K562 (cell line): Measurements from ENCODE around the gene ERO1B. TPM values are rescaled to one million over a fixed set of nuclear protein-coding genes. Genes with fewer than 3 reads are reported as not detected.

Source experiments
- ARID1B ChIP-seq: fragments of 450-650 bp; IDR thresholded peaks from 2 replicates; pipeline ENCODE4 v1.6.1; 2016; ENCODE audit warnings: antibody characterized with exemption, mild to moderate bottlenecking, inconsistent platforms
- ARID2 ChIP-seq: fragments of 450-650 bp; IDR thresholded peaks from 2 replicates; pipeline ENCODE4 v1.6.1; 2017; ENCODE audit warnings: antibody characterized with exemption, mild to moderate bottlenecking
- CAMTA2 ChIP-seq: fragments of 250-450 bp; sonication (Bioruptor Pico); conservative IDR thresholded peaks from 2 replicates; pipeline ENCODE4 v1.5.1; 2022
- CBFB ChIP-seq: sonication (generic); formaldehyde crosslinking; IDR thresholded peaks from 2 replicates; pipeline ENCODE4 v1.4.0; 2020; ENCODE audit warnings: mild to moderate bottlenecking, missing genetic modification reagents
- CEBPB ChIP-seq: fragments of 450-650 bp; IDR thresholded peaks from 2 replicates; pipeline ENCODE4 v1.6.1; 2016; ENCODE audit warnings: missing genetic modification characterization, missing compliant biosample characterization
- CEBPG ChIP-seq, 3 experiments: fragments of 200-800 bp in 1 of 3; sonication (Bioruptor generic) in 1 of 3; sonication (generic) in 1 of 3; formaldehyde crosslinking in 1 of 3; IDR thresholded peaks in 2 of 3; conservative IDR thresholded peaks in 1 of 3; 2 replicates each; pipeline versions ENCODE4 v1.6.1 to v1.8.0; 2016 to 2022; ENCODE audit warnings: missing compliant biosample characterization in 2 of 3, missing genetic modification characterization in 2 of 3, mild to moderate bottlenecking in 1 of 3, missing genetic modification reagents in 1 of 3
- DDX20 ChIP-seq: fragments of 450-650 bp; IDR thresholded peaks from 2 replicates; pipeline ENCODE4 v1.6.1; 2016; ENCODE audit warnings: missing genetic modification characterization, low read depth, mild to moderate bottlenecking, missing compliant biosample characterization, moderate library complexity
- FOXP1 ChIP-seq: sonication (generic); formaldehyde crosslinking; IDR thresholded peaks from 2 replicates; pipeline ENCODE4 v1.8.0; 2022; ENCODE audit warnings: mild to moderate bottlenecking, missing genetic modification reagents
- KDM1A ChIP-seq, 2 experiments: fragments of 450-650 bp; IDR thresholded peaks; 2 replicates each; pipeline ENCODE4 v1.6.1; 2016; ENCODE audit warnings: mild to moderate bottlenecking in 2 of 2
- MCM3 ChIP-seq: fragments of 450-650 bp; IDR thresholded peaks from 2 replicates; pipeline ENCODE4 v1.6.1; 2016
- MXD1 ChIP-seq: fragments of 250-450 bp; sonication (Bioruptor Pico); IDR thresholded peaks from 2 replicates; pipeline ENCODE4 v1.8.0; 2021; ENCODE audit warnings: borderline replicate concordance, mild to moderate bottlenecking, moderate library complexity; ENCODE audit not compliant: poor library complexity, severe bottlenecking
- NCOA6 ChIP-seq: fragments of 450-650 bp; IDR thresholded peaks from 2 replicates; pipeline ENCODE4 v1.6.1; 2017; ENCODE audit warnings: mild to moderate bottlenecking
- NR3C1 ChIP-seq: sonication (generic); formaldehyde crosslinking; IDR thresholded peaks from 2 replicates; pipeline ENCODE4 v1.8.1; 2022; ENCODE audit warnings: missing genetic modification reagents
- TAF1 ChIP-seq: IDR thresholded peaks from 2 replicates; pipeline ENCODE4 v1.6.1; 2011; ENCODE audit warnings: mild to moderate bottlenecking, low read length, moderate library complexity; ENCODE audit not compliant: insufficient read depth, control insufficient read depth, severe bottlenecking; ENCODE audit errors: extremely low read depth
- TEAD1 ChIP-seq, 2 experiments: fragments of 450-650 bp in 1 of 2; sonication (generic) in 1 of 2; formaldehyde crosslinking; IDR thresholded peaks; 2 replicates each; pipeline versions ENCODE4 v1.4.0 to v1.8.0; 2020 to 2022; ENCODE audit warnings: mild to moderate bottlenecking in 2 of 2, missing genetic modification reagents in 1 of 2
- THAP7 ChIP-seq: fragments of 250-450 bp; sonication (Bioruptor Pico); IDR thresholded peaks from 2 replicates; pipeline ENCODE4 v1.5.0; 2021
- ZBTB2 ChIP-seq: fragments of 450-650 bp; IDR thresholded peaks from 2 replicates; pipeline ENCODE4 v1.6.1; 2016; ENCODE audit warnings: antibody characterized with exemption
- ZC3H8 ChIP-seq: fragments of 450-650 bp; IDR thresholded peaks from 2 replicates; pipeline ENCODE4 v1.6.1; 2017
- ZFP36 ChIP-seq: fragments of 150-350 bp; IDR thresholded peaks from 2 replicates; pipeline ENCODE4 v1.6.1; 2018; ENCODE audit warnings: low read length, low read depth; ENCODE audit not compliant: partially characterized antibody
- ZNF239 ChIP-seq: fragments of 250-450 bp; sonication (Bioruptor Pico); IDR thresholded peaks from 2 replicates; pipeline ENCODE4 v1.4.0; 2020; ENCODE audit warnings: mild to moderate bottlenecking
- ZNF253 ChIP-seq: fragments of 250-450 bp; sonication (Bioruptor Pico); conservative IDR thresholded peaks from 2 replicates; pipeline ENCODE4 v1.6.1; 2021; ENCODE audit warnings: mild to moderate bottlenecking
- polyA plus RNA-seq, 8 experiments: library from polyadenylated mRNA; depleted of rRNA in 4 of 8; stranded (reverse) in 5 of 8; unstranded in 3 of 8; fragments of >200 nt; fragmentation: Nextera tagmentation in 2 of 8; fragmentation: Illumina TruSeq in 1 of 8; extraction: Ambion mirVana in 2 of 8; extraction: Trizol in 1 of 8; gene quantifications; 2 replicates each; pipeline versions ENCODE4 v1.2.1 to v1.2.3, GENCODE V29; 2011 to 2014; ENCODE audit warnings: inconsistent platforms in 1 of 8, missing spikeins in 1 of 8
- total RNA-seq, 7 experiments: library from RNA; depleted of rRNA in 6 of 7; stranded (reverse); fragments of >200 nt in 6 of 7; fragmentation: Illumina TruSeq in 2 of 7; extraction: Trizol in 2 of 7; gene quantifications; 2 replicates each; pipeline versions ENCODE4 v1.2.1 to v1.2.3, GENCODE V29; 2011 to 2021; ENCODE audit warnings: low replicate concordance in 1 of 7
- TF ChIP-seq, protein P1 (sequence below): fragments of 450-650 bp; IDR thresholded peaks from 2 replicates; pipeline ENCODE4 v1.6.1; 2017; ENCODE audit warnings: antibody characterized with exemption
- TF ChIP-seq, protein P2 (sequence below), 3 experiments: fragments of 200-800 bp in 1 of 3; sonication (Bioruptor generic) in 1 of 3; sonication (generic) in 1 of 3; formaldehyde crosslinking in 1 of 3; IDR thresholded peaks; 2 replicates each; pipeline versions ENCODE4 v1.6.1 to v1.8.0; 2016 to 2022; ENCODE audit warnings: mild to moderate bottlenecking in 2 of 3, missing compliant biosample characterization in 2 of 3, missing genetic modification characterization in 2 of 3, missing genetic modification reagents in 1 of 3

Gene ERO1B
- total and polyA plus RNA-seq, 9 of the 15 experiments (the other 6 are each of a cell fraction or from before 2014, with no cell fraction given), result 0.59 to 6.4 (median 4.2) TPM

GRCh38 chr1:236281654-236282424 is at the start of gene ERO1B (continued):
- TF ChIP-seq TAF1 (peak; percentile 74), NCOA6 (peak; percentile 92), ZNF239 (no peak), ARID1B (no peak), KDM1A (IDR thresholded peaks at IDR 0.05) (no peak), ZNF253 (CRISPR knock-in tag) (no peak), CEBPB (no peak), MCM3 (no peak), MXD1 (CRISPR knock-in tag) (no peak), ZC3H8 (no peak), DDX20 (no peak), ZBTB2 (no peak), CEBPG (CRISPR knock-in tag; IDR thresholded peaks at IDR 0.05) (no peak), CEBPG (tag; conservative IDR thresholded peaks at IDR 0.05 in 1 of 2, IDR thresholded peaks at IDR 0.05 in 1 of 2) (no peak), CBFB (0 out of 2 replicates have a peak, but pooled peaks have one; percentile 36), ARID2 (no peak), ZFP36 (no peak), CAMTA2 (CRISPR knock-in tag) (no peak), THAP7 (no peak), NR3C1 (no peak), TEAD1 (CRISPR knock-in tag; IDR thresholded peaks at IDR 0.05) (peak; percentile 25 to 30; a peak in 2 of 4 replicates), FOXP1 (CRISPR knock-in tag) (no peak)
- TF ChIP-seq, protein P1, sequence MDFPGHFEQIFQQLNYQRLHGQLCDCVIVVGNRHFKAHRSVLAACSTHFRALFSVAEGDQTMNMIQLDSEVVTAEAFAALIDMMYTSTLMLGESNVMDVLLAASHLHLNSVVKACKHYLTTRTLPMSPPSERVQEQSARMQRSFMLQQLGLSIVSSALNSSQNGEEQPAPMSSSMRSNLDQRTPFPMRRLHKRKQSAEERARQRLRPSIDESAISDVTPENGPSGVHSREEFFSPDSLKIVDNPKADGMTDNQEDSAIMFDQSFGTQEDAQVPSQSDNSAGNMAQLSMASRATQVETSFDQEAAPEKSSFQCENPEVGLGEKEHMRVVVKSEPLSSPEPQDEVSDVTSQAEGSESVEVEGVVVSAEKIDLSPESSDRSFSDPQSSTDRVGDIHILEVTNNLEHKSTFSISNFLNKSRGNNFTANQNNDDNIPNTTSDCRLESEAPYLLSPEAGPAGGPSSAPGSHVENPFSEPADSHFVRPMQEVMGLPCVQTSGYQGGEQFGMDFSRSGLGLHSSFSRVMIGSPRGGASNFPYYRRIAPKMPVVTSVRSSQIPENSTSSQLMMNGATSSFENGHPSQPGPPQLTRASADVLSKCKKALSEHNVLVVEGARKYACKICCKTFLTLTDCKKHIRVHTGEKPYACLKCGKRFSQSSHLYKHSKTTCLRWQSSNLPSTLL, result peak; percentile 45; the same call in 1 of the 2 replicates
- TF ChIP-seq, protein P2, sequence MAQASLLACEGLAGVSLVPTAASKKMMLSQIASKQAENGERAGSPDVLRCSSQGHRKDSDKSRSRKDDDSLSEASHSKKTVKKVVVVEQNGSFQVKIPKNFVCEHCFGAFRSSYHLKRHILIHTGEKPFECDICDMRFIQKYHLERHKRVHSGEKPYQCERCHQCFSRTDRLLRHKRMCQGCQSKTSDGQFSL (CRISPR knock-in tag; IDR thresholded peaks at IDR 0.05), result no peak
- TF ChIP-seq, protein P2 (tag; IDR thresholded peaks at IDR 0.05), result peak in 1 of 2 experiments; percentile 70; a peak in 1 of 4 replicates
